Measurements from ENCODE around the gene KRT20.

GRCh38 chr17:40878044-40878443, 7.0 kb downstream of the KRT20 start:
- no peak for TF ChIP-seq CTCF (conservative IDR thresholded peaks at IDR 0.05; ENCODE audit: low read length)
- no peak for TF ChIP-seq EZH2phosphoT487 (IDR thresholded peaks at IDR 0.05; ENCODE audit: borderline replicate concordance, low read depth, low read length)
